IPS DF 4.7 (cell line): ENCODE data around the gene PVALEF.

Experiments used
- DNase-seq: peaks from one replicate; pipeline ENCODE4 v3.0.0-alpha.2; 2013; ENCODE audit warnings: low spot score; ENCODE audit errors: extremely low read depth

Gene PVALEF

GRCh38 chr17:81128774-81129173 lies 36.5 kb upstream of the PVALEF start:
- no peak for DNase-seq

DNA sequence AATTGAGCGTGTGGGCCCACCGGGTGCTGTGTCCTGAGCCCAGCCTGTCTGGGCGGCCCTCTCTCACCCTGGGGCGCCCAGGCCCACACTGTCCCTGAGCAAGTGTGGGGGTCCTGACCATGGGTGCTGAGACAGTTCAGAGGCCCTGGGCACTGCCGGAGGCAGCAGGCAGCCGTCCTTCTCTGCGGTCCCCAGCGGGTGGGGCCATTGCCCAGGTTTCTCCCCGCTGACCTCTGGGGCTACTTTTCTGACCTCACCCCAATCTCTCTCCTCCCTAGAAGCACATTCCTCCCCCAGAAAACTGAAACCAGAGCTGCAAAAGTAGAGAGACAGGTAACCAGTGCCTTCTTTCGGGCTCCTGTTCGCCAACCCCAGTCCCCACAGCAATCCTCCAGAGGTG lies 36.0 kb upstream of the PVALEF start:
- no peak for DNase-seq

- DNase-seq: no peak
Observed at GRCh38 chr17:81129711-81130367, 35.5 kb upstream of the PVALEF start.

DNA sequence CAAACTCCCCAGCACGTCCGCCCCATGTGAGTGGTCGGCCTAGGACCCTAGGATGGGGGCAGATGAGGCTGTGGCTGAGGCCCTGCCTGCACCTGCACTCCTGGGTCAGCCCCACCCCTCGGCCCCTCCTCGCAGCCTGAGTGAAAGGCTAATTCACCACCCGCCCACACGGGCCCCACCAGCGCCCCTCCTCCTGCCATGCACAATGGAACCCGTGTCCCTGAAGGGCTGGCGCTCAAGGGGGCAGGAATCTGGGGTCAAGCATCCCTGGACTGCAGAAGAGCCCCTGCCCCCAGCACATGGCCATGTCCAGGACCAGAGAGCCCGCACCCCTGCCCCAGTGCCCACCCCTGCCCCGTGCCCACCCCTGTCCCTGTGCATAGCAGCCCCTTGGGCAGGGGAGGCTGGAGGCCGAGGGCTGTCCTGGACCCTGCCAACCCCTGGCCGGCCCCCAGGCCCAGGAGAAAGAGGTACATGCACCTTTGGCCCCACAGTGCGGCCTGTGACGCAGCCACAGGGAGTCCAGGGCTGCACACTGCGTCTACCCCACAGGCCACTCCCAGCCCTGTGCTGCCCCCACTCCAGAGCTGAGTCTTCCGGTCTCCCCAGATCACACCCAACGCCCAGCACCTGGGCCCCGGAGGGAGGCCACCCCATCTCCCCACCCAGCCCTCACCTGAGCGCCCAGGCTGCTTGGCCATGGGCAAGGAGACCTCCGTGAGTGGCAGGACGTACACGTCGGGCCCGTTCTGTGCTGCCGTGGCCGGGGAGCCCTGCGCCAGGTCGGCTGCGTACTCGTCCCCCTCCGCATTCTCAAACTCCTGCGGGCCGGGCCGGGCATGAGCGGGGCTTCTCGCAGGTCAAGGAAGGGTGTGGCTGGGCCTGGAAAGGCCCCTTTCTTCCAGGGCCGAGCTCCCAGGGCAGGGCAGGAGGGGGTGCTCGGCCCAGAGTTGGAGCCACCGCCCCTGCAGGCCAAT lies 34.6 kb upstream of the PVALEF start:
- no peak for DNase-seq

GRCh38 chr17:81131486-81132196 lies 33.7 kb upstream of the PVALEF start:
- no peak for DNase-seq

GRCh38 chr17:81132197-81132540 lies 33.1 kb upstream of the PVALEF start:
- DNase-seq: no peak

GRCh38 chr17:81132770-81133723 lies 32.3 kb upstream of the PVALEF start:
- DNase-seq: no peak

DNA sequence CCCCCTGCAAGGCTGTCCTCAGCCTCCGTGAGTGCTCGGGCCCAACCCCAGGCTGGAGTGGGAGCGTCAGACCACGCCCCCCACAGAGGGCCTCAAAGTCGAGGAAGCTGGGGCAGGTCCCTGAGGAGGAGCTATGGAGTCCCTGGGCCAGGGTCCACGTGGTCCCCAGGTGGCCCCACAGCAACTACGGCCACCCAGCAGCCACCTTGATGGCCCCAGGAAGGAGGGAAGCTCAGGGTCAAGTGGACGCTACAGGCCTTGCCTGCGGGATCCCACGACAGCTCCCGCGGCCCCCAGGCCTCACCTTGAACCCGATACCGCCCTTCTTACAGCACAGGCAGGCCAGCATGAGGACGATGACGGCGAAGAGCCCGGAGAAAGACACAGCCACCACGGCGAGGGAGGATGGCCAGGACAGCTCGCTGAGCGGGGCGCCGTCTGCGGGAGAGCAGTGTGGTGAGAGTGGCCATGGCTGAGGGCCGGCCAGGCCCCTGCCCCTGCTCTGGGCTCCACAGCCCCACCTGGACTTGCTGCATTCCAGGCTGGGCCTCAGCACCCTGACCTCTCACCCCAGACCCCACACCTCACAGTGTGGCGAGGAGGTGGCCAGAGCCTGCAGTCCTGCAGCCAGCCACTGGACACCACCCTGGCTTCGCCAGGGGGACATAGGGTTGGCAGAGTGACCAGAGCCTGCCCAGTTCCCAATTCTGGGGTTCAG lies 31.1 kb upstream of the PVALEF start:
- no peak for DNase-seq

DNA sequence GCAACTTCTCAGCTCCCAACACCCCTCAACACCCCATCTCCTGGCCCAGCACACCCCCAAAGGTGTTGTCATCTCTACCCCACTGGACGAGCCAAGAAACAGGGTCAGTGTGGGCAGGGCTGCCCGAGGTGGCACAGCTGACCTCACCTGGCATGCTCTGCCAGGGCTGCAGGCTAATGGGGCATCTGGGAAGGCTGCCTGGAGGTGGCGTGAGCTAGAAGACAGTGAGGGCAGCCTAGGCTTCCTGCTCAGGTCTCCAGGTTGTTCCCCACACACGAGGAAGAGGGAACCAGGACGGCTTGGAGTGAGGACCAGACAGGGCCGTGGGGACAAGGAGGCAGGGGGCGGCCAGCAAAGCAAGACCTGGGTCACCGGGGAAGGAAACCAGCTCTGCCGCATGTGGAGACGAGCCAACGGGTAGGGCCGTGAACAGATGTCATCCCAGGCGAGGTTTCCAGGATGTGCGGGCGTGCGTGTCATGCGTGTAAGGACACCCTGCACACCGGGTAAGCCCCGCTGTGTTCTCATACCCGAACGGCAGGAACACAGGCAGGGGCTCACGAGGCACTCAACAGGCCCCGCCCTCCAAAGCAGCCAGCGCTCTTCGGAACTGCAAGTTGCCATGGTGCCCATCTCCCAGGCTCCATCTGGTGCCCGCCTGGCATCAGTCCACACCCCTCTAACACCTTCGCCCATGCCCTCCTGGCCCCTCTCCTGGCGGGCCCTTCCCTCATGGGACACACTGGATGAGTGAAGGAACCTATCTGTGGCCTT lies 29.6 kb upstream of the PVALEF start:
- DNase-seq: no peak

GRCh38 chr17:81136366-81136765 lies 28.9 kb upstream of the PVALEF start:
- no peak for DNase-seq

DNA sequence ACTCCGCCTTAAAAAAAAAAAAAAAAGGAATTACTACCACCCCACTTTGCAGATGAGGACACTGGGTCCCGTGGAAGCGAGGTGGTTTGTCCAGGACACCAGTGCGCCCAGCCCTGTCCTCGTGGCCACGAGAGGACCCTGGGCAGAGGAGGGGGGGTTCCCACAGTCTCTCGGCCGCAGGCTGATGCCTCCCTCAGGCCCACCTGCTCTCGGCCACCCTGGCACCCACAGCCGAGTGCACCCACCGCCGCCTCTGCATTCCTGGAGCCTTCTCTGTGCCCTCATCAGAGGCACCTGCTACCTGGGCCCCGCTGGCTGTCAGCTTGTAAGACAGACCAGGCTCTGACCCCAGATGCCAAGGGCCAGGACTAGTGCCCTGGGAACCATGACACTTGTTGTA lies 28.1 kb upstream of the PVALEF start:
- DNase-seq: no peak

DNA sequence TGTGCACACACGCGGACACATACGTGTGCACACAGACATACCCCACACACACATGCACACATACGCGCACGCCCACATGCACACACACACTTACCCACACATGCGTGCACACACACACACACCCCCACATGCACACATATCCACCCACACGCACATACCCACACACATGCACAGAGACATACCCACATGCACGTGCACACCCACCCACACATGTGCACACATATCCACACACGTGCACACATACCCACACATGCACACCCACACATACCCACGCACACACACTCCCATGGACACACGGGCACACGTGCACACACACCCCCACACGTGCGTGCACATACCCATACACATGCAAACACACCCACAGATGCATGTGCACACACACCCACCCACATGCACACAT lies 27.2 kb upstream of the PVALEF start:
- DNase-seq: no peak

DNA sequence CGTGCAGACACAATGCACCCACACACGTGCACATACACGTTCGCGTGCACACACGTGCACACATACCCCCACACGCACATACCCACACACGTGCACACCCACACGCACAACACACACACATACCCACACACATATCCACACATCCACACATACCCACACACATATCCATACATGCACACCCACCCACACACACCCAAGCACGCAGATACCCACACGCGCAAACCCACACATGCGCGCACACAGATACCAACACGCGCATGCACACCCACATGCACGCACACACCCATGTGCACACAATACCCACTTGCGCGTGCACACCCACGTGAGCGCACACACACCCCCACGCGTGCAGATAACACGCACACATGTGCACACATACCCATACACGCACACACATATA lies 26.8 kb upstream of the PVALEF start:
- DNase-seq: no peak

DNA sequence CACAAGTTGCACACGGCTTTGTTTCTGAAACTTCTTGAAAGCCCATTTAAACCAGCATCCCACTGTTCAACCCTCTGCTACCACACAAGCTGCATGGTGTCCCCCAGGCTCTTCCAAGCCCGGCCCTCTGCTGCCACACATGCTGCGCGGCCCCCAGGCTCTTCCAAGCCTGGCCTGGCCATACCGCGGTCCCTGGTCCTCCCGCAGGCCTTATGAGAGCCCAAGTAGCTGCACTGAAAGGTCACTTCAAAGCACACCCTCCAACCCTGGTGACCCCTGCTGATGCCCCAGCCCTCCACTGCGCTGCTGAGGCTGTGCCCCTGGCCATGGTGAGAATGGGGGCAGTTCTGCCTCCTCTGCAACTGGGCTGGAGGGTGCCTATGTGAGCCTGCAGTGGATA lies 25.9 kb upstream of the PVALEF start:
- no peak for DNase-seq

GRCh38 chr17:81140018-81140417 lies 25.3 kb upstream of the PVALEF start:
- no peak for DNase-seq

- no peak for DNase-seq
Observed at GRCh38 chr17:81140695-81141094, 24.6 kb upstream of the PVALEF start.

DNA sequence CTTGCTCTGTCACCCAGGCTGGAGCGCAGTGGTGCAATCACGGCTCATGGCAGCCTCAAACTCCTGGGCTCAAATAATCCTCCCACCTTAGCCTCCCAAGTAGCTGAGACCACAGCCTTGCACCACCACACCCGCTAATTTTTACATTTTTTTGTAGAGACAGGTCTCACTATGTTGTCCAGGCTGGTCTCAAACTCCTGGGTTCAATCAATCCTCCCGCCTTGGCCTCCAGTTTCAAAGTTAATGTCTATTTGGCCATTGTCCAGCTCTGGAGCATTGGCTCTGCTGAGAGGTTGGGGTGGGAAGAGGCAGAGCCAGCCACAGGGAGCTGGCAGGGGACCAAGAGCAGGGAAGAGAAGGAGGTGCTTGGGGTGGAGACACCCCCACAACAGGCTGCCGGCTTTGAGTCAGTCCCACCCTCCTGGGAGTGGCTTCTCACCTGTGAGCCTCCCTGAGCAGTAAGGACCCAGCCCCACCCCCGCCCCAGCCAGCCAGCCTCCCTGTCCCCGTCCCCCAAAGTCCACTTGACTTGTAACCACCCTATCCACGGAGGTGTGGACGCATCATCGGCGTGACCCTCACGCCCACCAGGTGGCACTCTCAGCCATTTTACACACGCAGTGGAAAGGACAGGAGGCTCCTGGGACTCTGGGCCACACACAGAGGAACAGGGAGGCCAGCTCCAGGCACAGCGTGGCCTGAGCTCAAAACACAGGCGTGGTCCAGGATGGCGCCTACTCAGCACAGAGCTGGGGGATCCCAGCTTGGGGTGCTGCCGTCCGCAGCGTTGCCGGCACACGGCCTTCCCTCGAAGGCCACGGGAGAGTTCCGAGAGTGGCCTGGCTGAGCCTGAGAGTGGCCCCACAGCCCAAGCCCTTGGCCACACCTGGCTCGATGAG lies 22.8 kb upstream of the PVALEF start:
- peak; percentile 58 for DNase-seq

GRCh38 chr17:81143200-81143527 lies 22.1 kb upstream of the PVALEF start:
- no peak for DNase-seq
